Pulmonary artery endothelial cell (primary cell): ENCODE measurements around the gene HES7. TPM values are rescaled to one million over a fixed set of nuclear protein-coding genes. Genes with fewer than 3 reads are reported as not detected.

Experiments
- DNase-seq: peaks from one replicate; pipeline ENCODE4 v3.0.0-alpha.2; 2011; ENCODE audit warnings: low read depth, low spot score
- total RNA-seq: library from RNA; depleted of rRNA; stranded (reverse); fragments of >200 nt; gene quantifications from 2 replicates; pipeline ENCODE4 v1.2.3, GENCODE V29; 2014

The HES7 gene
- total RNA-seq, 1 donor from 2014 or later: 0.40 TPM

DNA sequence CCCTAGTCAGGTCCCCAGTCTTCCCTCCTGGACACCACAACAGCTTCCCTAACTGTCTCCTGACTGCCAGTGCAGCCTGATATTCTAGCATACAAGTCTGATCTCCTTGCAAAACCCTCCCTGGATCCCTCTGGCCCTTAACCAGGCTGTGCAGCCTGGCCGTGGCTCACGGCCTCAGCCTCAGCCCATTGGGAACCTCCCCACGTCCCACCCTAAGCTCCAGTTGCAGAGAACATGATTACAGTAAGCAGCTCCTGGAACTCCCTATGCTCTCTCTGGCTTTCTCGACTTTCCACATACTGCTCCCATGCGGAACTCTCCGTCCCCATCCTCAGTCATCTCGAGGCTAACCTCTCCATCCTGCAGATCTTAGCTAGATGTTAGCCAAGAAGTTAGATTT lies 49.4 kb downstream of the HES7 start:
- no peak for DNase-seq

DNA sequence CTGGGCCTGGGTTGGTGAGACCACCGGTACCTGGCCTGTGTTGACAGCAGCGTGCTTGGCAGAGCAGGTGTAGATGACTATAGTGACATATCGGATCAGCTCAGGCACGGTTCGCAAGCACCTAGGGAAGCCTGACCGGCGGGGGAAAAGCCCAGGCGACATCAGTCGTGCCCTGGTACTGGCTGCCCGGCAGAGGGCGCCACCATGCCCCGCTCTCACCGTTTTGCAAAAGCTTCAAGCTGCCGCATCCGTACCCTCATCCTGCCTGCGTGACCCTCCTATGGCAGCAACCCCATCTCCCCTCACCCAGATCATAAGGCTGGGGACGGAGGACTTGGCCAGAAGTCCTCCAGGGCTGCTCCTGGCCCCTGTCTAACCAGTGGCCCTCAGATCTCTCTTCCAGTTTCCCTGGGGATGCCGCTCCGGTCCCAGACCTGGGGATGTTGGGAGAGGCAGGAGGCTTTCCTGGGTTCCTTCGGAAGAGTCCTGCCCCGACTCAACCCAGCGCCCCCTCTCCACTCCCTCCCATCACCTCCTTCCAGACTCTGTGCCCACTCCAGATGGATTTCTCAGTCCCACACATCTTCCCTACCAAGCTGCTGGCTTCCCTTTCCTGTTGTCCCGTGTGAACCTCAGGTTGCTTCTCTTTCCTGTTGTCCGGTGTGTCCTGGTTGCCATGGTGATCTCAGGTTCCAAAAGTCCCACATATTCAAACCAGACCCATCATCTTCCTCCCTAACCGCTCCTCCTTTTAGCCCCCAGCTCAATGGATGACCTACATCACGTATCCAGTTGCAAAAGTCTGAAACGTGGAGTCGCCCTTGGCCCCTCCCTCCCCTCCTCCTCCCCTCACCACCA lies 50.0 kb downstream of the HES7 start:
- DNase-seq: no peak

DNA sequence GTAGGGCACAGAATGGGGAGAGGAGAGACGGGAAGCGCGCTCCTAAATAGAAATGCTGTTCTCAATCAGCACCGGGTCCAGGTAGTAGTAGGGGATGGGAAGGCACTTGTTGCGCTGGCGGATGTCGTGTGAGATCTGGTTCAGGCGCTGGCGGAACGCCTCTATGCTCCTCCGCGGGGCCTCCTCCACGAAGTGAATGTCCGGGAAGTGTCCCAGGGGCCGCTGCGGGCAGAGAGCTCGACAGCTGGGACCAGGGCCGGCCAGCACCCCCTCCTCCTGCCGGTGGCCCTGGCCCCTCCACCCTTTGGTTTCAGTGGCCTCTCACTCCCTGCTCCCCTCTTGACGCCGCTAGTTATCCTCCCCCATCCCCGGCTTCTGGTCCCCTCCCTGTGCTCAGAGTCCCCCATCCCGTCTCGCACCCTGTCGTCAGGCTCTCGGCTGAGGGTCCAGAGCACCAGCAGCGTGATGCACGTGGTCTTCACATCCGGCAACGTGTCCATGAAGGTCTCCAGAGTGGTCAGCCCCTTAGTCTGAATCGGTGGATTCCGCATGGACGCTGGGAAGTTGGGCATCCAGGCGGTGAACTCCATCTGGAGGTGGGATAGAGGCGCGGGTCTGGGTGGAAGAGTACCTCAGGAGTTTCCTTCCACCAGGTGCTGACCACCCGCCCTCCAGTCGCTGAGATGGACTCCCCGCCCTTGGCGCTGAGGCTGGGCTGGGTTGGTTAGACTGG lies 51.0 kb downstream of the HES7 start:
- DNase-seq: no peak

DNA sequence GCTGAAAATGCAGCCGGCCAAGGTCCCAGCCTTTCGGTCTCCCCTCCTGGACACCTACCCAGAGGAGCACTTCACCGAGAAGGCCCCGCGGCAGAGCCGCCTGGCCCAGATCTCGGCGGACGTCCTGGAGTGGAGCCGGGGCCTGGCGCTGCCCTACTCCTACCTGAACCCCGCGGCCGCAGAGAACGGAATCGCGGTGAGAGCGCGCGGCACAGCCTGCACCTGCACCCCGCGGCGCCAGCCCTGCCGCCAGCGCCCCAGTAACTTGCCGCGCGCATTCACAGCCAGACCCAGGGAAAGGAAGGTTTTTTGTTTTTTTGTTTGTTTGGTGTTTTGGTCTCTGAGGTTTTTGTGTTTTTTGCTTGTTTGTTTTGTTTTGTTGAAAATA lies 51.6 kb downstream of the HES7 start:
- DNase-seq: no peak

DNA sequence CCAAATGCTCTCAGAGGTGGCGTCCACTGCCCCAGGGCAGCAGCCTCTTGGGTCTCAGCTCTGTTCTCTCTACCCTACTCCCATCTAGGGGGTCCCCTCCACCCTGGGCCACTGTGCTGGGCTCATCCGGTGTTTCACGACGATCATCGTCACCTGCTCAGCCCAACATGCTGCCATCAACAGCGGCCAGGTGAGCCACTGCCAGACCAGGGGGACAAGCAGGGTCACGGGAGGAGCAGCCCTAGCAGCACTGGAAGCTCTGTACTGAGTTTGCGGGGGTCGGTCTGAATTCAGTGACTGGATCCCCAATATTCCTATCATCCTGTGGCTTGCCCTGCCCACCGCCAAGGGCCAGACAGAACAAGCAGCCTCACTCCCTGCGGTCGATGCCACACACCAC lies 52.4 kb downstream of the HES7 start:
- DNase-seq: no peak

Other genes with a start within 250 kb of the HES7 start
- 144 and 220 TPM in 2 replicates for gene CHD3, start 235.3 kb downstream of the HES7 start, total RNA-seq
- gene RNF227, start 207.8 kb downstream of the HES7 start, total RNA-seq: 0.86 and 1.2 TPM in 2 replicates
- 0.20 and 0.32 TPM in 2 replicates for gene KCNAB3, start 194.2 kb downstream of the HES7 start, total RNA-seq
- gene TRAPPC1, start 192.2 kb downstream of the HES7 start, total RNA-seq: 43.6 and 62.4 TPM in 2 replicates
- gene CNTROB, start 191.9 kb downstream of the HES7 start, total RNA-seq: 17.9 and 23.7 TPM in 2 replicates
- not detected in 2 replicates for gene GUCY2D, start 121.5 kb downstream of the HES7 start, total RNA-seq
- gene ALOX15B, start 85.0 kb downstream of the HES7 start, total RNA-seq: not detected in 2 replicates
- gene ALOX12B, start 36.4 kb downstream of the HES7 start, total RNA-seq: not detected in 2 replicates
- not detected in 2 replicates for gene ALOXE3, start 5.6 kb downstream of the HES7 start, total RNA-seq
- 8.0 and 11.3 TPM in 2 replicates for gene PER1, start 28.3 kb upstream of the HES7 start, total RNA-seq
- gene VAMP2, start 38.8 kb upstream of the HES7 start, total RNA-seq: 3.9 and 4.0 TPM in 2 replicates
- 15.8 and 33.2 TPM in 2 replicates for gene TMEM107, start 52.3 kb upstream of the HES7 start, total RNA-seq
- 9.6 and 13.4 TPM in 2 replicates for gene BORCS6, start 66.1 kb upstream of the HES7 start, total RNA-seq
- 34.4 and 60.2 TPM in 2 replicates for gene AURKB, start 86.5 kb upstream of the HES7 start, total RNA-seq
- gene CTC1, start 124.0 kb upstream of the HES7 start, total RNA-seq: 5.5 and 10.6 TPM in 2 replicates
- gene PFAS, start 125.2 kb upstream of the HES7 start, total RNA-seq: 40.7 and 52.3 TPM in 2 replicates
- gene RANGRF, start 164.6 kb upstream of the HES7 start, total RNA-seq: 17.1 and 17.6 TPM in 2 replicates
- 0.67 and 1.1 TPM in 2 replicates for gene SLC25A35, start 171.3 kb upstream of the HES7 start, total RNA-seq
- gene ARHGEF15, start 186.1 kb upstream of the HES7 start, total RNA-seq: 12.7 and 17.9 TPM in 2 replicates
- gene ODF4, start 215.7 kb upstream of the HES7 start, total RNA-seq: not detected in 2 replicates